ENCODE data around the gene MYZAP. TPM values are rescaled to one million over a fixed set of nuclear protein-coding genes. Genes with fewer than 3 reads are reported as not detected.

The MYZAP gene
- total RNA-seq, 1 donor: 5.1 TPM

GRCh38 chr15:57573151-57573550 lies 18.6 kb upstream of the MYZAP start:
- Histone ChIP-seq H3K9me3 (ENCODE audit: low read depth, low read length) (no peaks in the 10 kb centered on the region), H3K27me3 (ENCODE audit: insufficient read depth, low read length) (no peaks in the 10 kb centered on the region), H3K4me1 (ENCODE audit: insufficient read depth, low read length) (no peaks in the 10 kb centered on the region), H3K4me3 (ENCODE audit: low read length) (no peak overlapping the region)

- no peaks in the 10 kb centered on the region for H3K27me3 ChIP-seq (ENCODE audit: insufficient read depth, low read length)
- no peak overlapping the region for H3K4me3 ChIP-seq (ENCODE audit: low read length)
- H3K9me3 ChIP-seq (ENCODE audit: low read depth, low read length): no peaks in the 10 kb centered on the region
- no peaks in the 10 kb centered on the region for H3K4me1 ChIP-seq (ENCODE audit: insufficient read depth, low read length)
Observed at GRCh38 chr15:57575363-57575762, 16.3 kb upstream of the MYZAP start.

- no peaks in the 10 kb centered on the region for H3K9me3 ChIP-seq (ENCODE audit: low read depth, low read length)
Observed at GRCh38 chr15:57578288-57578900, 13.3 kb upstream of the MYZAP start.

GRCh38 chr15:57580428-57580827 lies 11.3 kb upstream of the MYZAP start:
- H3K9me3 ChIP-seq (ENCODE audit: low read depth, low read length): no peaks in the 10 kb centered on the region
- no peaks in the 10 kb centered on the region for H3K4me1 ChIP-seq (ENCODE audit: insufficient read depth, low read length)
- no peak overlapping the region for H3K4me3 ChIP-seq (ENCODE audit: low read length)
- peaks cover 2% of the 10 kb centered on the region for H3K27me3 ChIP-seq (ENCODE audit: insufficient read depth, low read length)

More at GRCh38 chr15:57578288-57578900, 13.3 kb upstream of the MYZAP start:
- no peaks in the 10 kb centered on the region for H3K4me1 ChIP-seq (ENCODE audit: insufficient read depth, low read length)
- no peak overlapping the region for H3K4me3 ChIP-seq (ENCODE audit: low read length)
- peaks cover 2% of the 10 kb centered on the region for H3K27me3 ChIP-seq (ENCODE audit: insufficient read depth, low read length)

- Histone ChIP-seq H3K9me3 (ENCODE audit: low read depth, low read length) (no peaks in the 10 kb centered on the region), H3K4me3 (ENCODE audit: low read length) (no peak overlapping the region), H3K27me3 (ENCODE audit: insufficient read depth, low read length) (peaks cover 2% of the 10 kb centered on the region), H3K4me1 (ENCODE audit: insufficient read depth, low read length) (peaks cover 1% of the 10 kb centered on the region)
Observed at GRCh38 chr15:57580866-57581265, 10.8 kb upstream of the MYZAP start.

GRCh38 chr15:57582090-57582489 lies 9.6 kb upstream of the MYZAP start:
- Histone ChIP-seq H3K9me3 (ENCODE audit: low read depth, low read length) (no peaks in the 10 kb centered on the region), H3K4me3 (ENCODE audit: low read length) (no peak overlapping the region), H3K4me1 (ENCODE audit: insufficient read depth, low read length) (peaks cover 12% of the 10 kb centered on the region), H3K27me3 (ENCODE audit: insufficient read depth, low read length) (peaks cover 2% of the 10 kb centered on the region)

- Histone ChIP-seq H3K27me3 (ENCODE audit: insufficient read depth, low read length) (peaks cover 2% of the 10 kb centered on the region), H3K4me3 (ENCODE audit: low read length) (no peak overlapping the region), H3K4me1 (ENCODE audit: insufficient read depth, low read length) (peaks cover 22% of the 10 kb centered on the region), H3K9me3 (ENCODE audit: low read depth, low read length) (no peaks in the 10 kb centered on the region)
Observed at GRCh38 chr15:57583282-57583681, 8.4 kb upstream of the MYZAP start.

- Histone ChIP-seq H3K27me3 (ENCODE audit: insufficient read depth, low read length) (peaks cover 2% of the 10 kb centered on the region), H3K4me3 (ENCODE audit: low read length) (no peak overlapping the region), H3K9me3 (ENCODE audit: low read depth, low read length) (no peaks in the 10 kb centered on the region), H3K4me1 (ENCODE audit: insufficient read depth, low read length) (peaks cover 22% of the 10 kb centered on the region)
Observed at GRCh38 chr15:57583720-57584119, 8.0 kb upstream of the MYZAP start.

GRCh38 chr15:57586661-57587424 lies 4.9 kb upstream of the MYZAP start:
- Histone ChIP-seq H3K4me1 (ENCODE audit: insufficient read depth, low read length) (peaks cover 27% of the 10 kb centered on the region), H3K9me3 (ENCODE audit: low read depth, low read length) (no peaks in the 10 kb centered on the region), H3K27me3 (ENCODE audit: insufficient read depth, low read length) (peaks cover 5% of the 10 kb centered on the region), H3K4me3 (ENCODE audit: low read length) (no peak overlapping the region)

- no peaks in the 10 kb centered on the region for H3K9me3 ChIP-seq (ENCODE audit: low read depth, low read length)
- peaks cover 30% of the 10 kb centered on the region for H3K4me1 ChIP-seq (ENCODE audit: insufficient read depth, low read length)
- H3K4me3 ChIP-seq (ENCODE audit: low read length): no peak overlapping the region
- H3K27me3 ChIP-seq (ENCODE audit: insufficient read depth, low read length): peaks cover 19% of the 10 kb centered on the region
Observed at GRCh38 chr15:57589281-57589680, 2.4 kb upstream of the MYZAP start.

GRCh38 chr15:57589754-57590153 lies 1.9 kb upstream of the MYZAP start:
- Histone ChIP-seq H3K4me1 (ENCODE audit: insufficient read depth, low read length) (peaks cover 30% of the 10 kb centered on the region), H3K9me3 (ENCODE audit: low read depth, low read length) (no peaks in the 10 kb centered on the region), H3K4me3 (ENCODE audit: low read length) (no peak overlapping the region), H3K27me3 (ENCODE audit: insufficient read depth, low read length) (peaks cover 19% of the 10 kb centered on the region)

GRCh38 chr15:57591237-57591821 lies 375 bp upstream of the MYZAP start:
- Histone ChIP-seq H3K4me1 (ENCODE audit: insufficient read depth, low read length) (peaks cover 25% of the 10 kb centered on the region), H3K9me3 (ENCODE audit: low read depth, low read length) (no peaks in the 10 kb centered on the region), H3K4me3 (ENCODE audit: low read length) (no peak overlapping the region), H3K27me3 (ENCODE audit: insufficient read depth, low read length) (peaks cover 19% of the 10 kb centered on the region)

- H3K4me3 ChIP-seq (ENCODE audit: low read length): no peak overlapping the region
Observed at GRCh38 chr15:57592426-57592825, 722 bp downstream of the MYZAP start.

GRCh38 chr15:57592836-57593420 lies 1.2 kb downstream of the MYZAP start:
- Histone ChIP-seq H3K27me3 (ENCODE audit: insufficient read depth, low read length) (peaks cover 19% of the 10 kb centered on the region), H3K4me3 (ENCODE audit: low read length) (no peak overlapping the region), H3K9me3 (ENCODE audit: low read depth, low read length) (no peaks in the 10 kb centered on the region), H3K4me1 (ENCODE audit: insufficient read depth, low read length) (peaks cover 10% of the 10 kb centered on the region)

More at GRCh38 chr15:57592426-57592825, 722 bp downstream of the MYZAP start:
- peaks cover 19% of the 10 kb centered on the region for H3K27me3 ChIP-seq (ENCODE audit: insufficient read depth, low read length)
- H3K9me3 ChIP-seq (ENCODE audit: low read depth, low read length): no peaks in the 10 kb centered on the region
- peaks cover 15% of the 10 kb centered on the region for H3K4me1 ChIP-seq (ENCODE audit: insufficient read depth, low read length)

- peaks cover 8% of the 10 kb centered on the region for H3K4me1 ChIP-seq (ENCODE audit: insufficient read depth, low read length)
- H3K9me3 ChIP-seq (ENCODE audit: low read depth, low read length): no peaks in the 10 kb centered on the region
- no peak overlapping the region for H3K4me3 ChIP-seq (ENCODE audit: low read length)
- peaks cover 19% of the 10 kb centered on the region for H3K27me3 ChIP-seq (ENCODE audit: insufficient read depth, low read length)
Observed at GRCh38 chr15:57594479-57594878, 2.8 kb downstream of the MYZAP start.

Measured in mononuclear cell (primary cell).